GM18526 (cell line): ENCODE data around the gene NAV3.

Experiments
- POLR2A ChIP-seq: IDR thresholded peaks from 3 replicates; pipeline ENCODE4 v1.6.1; 2011; ENCODE audit not compliant: insufficient read length; ENCODE audit errors: extremely low read depth

Gene NAV3

DNA sequence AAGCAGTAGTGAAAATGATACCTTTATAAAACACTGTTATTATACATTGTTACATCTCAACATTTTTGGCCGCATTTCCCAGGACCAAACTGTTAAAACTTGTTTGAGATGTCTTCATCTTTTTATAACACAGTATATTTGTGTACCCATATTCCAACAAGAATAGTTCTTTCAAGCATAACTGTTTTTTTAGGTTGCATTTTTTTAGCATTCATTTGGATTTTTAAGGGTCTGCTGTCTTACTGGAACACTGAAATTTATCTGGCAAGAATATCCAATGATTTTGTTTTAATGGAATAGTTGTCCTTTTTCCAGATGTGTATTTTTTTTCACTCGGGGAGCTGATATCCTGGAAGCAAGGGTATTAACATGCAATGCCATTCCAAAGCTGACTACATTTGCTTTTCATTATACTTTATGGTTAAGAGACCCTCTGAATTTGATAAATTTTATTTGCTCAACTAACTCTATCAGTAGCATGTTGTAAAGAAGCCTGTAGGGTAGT lies 8.9 kb upstream of the NAV3 start:
- TF ChIP-seq POLR2A: no peak

DNA sequence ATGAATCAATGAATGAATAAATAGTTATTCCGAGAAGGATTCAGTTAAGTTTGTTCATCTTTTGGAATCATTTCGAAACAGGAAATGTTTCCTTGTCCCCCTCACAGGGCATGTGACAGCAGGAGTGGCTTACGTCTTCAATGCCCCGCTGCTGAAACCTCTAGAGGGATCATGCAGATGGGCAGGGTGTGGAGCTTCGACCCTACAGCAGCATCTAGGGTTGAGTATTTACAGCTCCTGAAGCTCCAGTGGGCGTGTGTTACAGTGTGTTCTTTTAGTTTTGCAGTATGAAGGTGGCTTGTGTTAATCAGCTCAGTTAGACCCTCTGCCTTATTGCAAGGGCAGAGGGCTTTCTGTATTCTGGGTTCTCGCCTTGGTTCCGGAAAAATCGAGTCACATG lies 2.6 kb downstream of the NAV3 start:
- TF ChIP-seq POLR2A: no peak

DNA sequence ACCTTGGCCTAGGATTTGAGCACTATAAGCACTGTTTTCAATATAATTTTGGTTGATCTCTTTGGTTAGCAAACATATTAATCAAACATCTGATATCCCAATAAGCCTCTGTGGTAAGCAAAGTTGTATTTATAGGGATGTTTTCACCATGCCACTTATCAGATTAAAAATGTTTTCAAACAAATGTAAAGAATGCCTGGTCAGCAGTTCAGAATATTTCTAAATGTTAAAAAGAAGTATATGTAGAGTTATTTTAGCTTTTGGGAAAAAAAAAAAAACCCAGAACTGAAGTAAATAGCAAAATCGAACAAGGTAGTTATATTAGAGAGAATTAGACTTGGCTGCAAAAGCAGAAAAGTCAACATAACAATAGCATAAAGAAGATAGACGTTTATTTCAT lies 3.9 kb downstream of the NAV3 start:
- no peak for TF ChIP-seq POLR2A

DNA sequence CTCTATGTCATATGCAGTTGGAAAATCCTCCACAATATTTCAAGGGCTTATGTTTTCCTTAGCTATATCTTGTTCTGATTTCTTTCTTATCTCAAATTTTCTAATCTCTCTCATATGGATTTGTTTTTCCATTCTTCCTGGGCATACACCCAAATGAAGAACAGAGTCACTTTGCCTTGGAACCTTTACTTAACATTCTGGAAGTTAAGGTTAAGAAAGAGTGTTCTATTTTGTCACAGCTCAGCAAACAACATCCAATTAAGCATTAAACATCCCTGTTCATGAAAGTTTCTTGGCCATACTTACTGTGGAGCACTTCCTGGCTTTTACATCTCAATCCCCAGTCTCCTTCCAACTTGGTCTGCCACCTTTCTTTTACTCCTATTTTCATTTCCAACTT lies 5.3 kb downstream of the NAV3 start:
- no peak for TF ChIP-seq POLR2A

DNA sequence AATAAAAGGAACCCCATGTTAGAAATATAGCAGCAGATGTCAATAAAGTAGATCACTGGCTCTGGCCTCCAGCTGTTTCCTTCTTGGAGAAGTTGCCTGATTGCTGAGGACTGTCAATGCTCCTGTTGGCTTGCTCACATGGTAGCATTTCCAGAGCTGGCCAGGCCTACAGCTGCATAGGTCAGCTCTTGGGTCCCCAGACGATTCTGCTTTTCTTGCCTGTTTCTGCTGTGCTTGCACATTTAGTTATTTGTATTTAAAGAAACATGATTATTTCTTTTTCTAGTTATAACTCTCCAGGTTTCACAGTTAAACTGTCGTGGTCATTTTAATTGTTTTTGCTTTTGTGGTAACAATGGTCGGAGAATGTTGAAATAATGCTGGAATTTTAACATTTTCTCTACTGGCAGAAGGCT lies 7.2 kb downstream of the NAV3 start:
- TF ChIP-seq POLR2A: no peak

DNA sequence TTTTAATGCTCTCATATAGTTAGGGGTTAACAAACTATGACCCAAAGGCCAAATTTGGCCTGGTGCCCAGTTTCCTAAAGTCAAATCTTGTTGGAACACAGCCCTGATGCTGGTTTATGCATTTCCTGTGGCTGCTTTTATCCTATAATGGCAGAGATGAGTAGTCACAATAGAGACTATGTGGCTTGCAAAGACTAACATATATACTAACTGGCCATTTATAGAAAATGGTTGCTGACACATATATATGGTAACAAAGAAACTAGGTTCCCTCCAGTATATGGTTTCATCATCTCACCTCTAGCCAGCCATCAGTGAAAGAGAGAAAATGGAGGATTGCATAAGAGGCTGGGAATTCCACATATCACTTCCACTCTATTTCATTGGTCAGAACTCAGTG lies 10.8 kb downstream of the NAV3 start:
- no peak for TF ChIP-seq POLR2A

DNA sequence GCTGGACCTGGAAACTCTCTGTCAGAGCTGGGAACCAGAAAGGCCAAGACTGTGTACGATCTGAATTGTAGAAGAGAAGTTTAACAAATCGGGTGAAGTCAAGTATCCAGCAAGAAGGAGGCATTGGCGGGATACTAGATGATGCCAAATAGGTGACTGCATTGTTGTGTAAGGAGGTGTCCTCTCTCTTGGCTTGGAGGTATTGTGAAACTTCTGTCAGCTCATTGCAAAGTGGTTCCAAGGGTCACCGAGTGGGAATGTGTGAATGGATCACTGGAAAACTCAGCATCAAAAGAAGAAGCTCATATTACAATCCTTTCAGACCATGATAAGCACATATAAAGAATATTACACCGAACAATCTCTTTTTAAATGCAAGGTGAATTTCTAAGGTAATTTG lies 11.7 kb downstream of the NAV3 start:
- TF ChIP-seq POLR2A: no peak

DNA sequence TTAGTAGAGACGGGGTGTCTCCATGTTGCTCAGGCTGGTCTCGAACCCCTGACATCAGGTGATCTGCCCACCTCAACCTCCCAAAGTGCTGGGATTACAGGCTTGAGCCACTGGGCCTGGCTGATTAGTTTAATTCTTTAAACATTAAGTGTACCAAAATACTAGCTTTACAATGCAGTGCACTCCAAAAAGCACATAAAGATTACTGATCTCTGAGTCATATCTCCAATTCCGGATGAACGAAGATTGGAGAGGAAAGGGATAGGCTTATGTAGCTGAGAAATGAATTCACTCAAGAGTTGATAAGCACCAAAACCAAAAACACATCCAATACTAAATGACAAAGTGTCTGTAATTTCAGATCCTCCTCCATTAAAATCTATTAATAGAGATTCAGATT lies 15.1 kb downstream of the NAV3 start:
- TF ChIP-seq POLR2A: no peak

DNA sequence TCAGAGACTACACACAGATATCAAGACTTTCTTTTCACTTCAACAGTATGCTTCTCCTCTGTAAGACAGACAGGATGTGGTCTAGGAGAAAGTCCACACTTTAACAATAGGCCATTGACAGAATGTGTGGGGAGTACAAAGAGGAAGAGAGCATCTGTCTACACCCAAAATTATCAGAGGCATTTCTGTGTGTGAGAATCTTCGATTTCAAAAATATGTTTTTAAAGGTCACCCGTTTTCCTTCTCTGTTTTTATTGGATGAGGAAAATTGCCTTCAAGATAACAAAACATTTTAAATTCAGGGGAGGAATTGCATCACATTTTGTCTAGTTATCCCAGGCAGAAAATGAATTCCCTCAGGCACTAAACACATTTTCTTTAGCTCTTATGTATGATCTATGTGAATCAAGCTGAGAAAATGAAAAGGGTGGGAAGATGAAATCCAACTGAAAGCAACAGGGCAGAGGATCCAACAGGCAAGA lies 16.4 kb downstream of the NAV3 start:
- TF ChIP-seq POLR2A: no peak

DNA sequence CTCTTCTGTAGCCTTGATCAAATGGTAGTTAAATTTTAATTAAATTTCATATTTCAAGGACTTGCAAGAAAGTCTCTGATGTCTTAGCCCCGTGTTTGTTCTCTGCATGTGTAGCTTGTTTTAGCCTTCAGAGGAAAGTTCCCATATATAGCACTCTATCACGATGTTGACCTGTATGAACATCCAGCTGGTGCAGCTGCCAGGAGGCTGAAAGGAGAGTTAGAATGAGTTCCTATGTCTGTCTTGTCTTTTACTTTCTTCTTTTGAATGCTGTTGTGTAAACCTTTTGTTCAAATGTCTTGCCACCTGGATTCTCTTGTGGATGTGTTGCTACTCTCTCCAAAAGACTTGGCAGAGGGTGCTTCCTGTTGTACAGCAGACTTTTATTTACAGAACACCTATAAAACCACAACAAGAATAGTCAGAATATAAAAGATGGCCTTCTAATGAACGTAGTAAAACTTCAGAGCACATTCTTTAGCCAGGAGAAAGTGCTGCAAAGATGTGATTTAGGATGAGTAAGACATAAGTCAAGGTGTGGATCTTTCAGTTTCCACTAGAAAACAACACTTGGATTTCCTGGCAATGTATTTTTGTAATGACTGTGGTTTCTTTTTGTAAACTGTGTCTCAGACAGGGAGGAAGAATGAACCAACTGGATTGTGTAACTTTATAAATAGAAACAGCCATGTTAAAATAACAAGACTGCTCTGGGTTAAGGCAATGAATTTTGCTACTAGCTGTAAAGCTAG lies 17.2 kb downstream of the NAV3 start:
- no peak for TF ChIP-seq POLR2A

DNA sequence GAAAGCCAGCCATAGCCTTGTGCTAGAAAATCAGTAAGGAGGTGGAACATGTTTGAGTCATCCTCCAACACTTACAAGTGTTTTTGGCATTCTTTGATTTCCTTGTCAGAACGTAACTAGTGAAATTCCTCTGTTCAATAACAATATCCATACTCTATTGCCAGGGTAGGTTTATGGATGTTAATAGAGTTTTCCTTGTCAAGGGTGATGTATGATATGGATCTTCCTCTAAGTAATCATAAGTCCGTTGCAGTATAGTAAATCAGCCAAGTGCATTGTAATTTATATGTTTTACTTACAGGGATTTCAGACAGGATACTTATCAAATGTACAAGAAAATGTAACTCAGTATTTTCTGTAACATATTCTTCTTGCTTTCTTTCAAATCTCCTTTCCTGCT lies 19.4 kb downstream of the NAV3 start:
- no peak for TF ChIP-seq POLR2A

DNA sequence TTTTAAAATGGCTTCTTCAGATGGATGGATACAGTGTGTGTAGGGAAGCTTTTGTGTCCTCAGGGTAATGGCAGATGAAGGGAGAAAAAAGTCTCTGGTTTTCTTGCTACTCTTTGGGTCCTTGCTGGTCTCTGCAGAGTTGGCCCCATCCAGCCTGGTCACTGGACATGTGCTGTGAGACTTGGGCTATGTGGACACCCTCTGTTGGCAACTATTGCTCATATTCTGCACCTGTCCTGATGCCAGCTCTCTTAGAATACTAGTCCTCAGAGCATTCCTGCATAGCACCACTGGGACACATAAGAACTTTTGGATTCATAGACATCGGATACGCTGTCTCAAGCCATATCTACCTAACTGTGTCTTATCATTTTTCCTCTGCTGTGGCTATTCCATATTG lies 20.0 kb downstream of the NAV3 start:
- no peak for TF ChIP-seq POLR2A

DNA sequence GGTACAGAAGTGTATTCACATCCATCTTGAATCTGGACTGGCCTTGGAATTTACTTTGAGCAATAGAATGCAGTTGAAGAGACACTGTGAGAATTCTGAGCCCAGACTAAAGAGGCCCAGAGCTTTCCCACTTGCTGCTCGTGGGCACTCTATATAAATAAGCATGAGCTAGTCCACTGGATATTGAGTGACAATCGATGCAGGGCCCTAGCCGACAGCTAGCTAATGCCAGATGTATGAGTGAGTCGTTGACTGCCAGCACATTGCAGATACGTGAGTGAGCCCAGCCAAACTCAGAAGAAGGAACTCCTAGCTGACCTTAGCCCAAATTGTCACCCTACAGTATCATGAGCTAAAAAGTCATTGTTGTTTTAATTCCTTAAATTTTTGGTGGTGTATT lies 24.9 kb downstream of the NAV3 start:
- no peak for TF ChIP-seq POLR2A

DNA sequence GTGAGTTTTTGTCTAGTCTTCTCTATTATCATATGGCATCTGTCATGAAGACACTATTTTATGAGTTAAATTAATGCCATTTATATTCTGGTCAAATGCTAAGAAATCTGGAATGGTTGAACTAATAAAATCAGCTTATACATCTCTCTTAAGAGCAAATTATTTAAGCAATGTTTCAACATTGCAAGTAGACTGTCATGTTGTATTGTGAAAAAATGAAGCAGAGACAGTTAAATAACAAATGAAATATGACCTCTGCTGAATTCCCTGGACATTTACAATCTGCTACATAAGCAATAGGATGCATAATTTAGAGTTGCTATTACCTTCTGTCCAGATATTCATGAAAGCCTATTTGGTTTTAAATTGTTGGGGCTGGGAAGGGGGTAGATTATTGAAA lies 30.6 kb downstream of the NAV3 start:
- TF ChIP-seq POLR2A: no peak

DNA sequence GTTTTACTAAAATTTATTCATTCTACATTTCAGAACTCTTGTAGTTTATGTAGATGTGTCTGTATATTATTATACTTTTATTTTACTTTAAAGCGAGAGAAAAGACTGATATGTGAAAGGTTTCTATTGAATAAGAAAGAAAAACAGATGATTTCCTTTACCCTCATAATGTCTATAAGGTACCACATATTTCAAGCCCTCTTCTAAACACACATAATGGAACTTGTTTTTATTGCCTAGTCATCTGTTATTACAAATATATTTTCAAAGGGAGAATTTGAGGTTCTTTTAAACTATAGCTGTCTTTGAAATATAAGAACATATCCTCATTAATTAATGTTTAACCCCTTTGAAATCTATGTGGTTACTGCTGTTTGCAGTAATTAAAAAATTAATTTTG lies 34.5 kb downstream of the NAV3 start:
- no peak for TF ChIP-seq POLR2A

DNA sequence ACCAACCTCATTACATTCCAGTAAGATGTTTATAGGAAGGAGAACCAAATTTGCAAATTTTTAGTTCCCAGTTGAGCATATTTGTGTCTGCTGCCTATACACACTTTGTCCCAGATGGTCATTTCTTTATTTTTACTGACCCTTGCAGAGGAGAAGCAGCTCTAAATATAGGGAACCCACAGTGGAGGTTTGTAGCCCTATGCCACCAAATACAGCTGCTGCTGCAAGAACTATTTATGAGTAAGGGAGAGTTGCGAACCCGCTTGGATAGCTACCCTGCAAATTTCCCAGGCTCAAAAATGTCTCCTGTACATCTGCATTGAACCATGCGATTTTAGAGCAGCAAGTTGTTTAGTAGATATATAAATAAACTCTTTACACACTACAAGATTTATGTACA lies 48.2 kb downstream of the NAV3 start:
- no peak for TF ChIP-seq POLR2A

DNA sequence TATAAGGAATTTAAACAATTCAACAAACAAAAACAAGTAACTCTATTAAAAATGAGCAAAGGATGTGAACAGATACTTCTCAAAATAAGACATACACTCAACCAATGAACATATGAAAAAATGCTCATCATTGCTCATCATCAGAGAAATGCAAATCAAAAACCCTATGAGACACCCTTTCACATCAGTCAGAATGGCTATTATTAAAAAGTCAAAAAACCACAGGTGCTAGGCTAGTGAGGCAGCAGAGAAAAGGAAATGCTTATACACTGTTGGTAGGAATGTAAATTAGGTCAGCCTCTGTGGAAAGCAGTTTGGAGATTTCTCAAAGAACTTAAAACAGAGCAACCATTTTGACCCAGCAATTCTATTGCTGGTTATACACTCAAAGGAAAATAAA lies 52.0 kb downstream of the NAV3 start:
- no peak for TF ChIP-seq POLR2A

DNA sequence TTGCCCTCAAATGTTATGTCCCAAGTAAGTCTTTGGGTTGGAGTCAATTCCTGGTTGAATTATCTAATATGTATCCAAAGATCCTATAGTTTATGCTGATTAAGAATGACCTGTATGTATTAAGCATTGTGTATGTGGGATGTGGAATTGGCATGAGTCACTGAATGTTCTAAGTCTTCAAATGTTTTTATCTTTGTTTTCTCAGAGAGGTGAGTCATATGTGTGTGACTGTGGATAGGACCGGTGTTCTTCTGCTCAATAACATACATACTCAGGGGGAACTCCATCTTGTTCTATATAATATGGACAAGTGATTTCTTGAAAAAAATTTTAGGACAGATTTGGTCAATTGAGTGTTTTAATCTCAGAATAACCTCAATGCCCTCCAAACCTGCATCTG lies 57.9 kb downstream of the NAV3 start:
- TF ChIP-seq POLR2A: no peak
